Neural progenitor cell (in vitro differentiated cells): ENCODE data around the gene PHETA1. TPM values are rescaled to one million over a fixed set of nuclear protein-coding genes. Genes with fewer than 3 reads are reported as not detected.
A peak's percentile ranks its signal among the peaks of the same experiment; 100 is the strongest.
"Not testable (repeated sequence)": the region's sequence is repeated elsewhere in the genome, so short reads cannot be mapped to it uniquely, and the experiment has no call there.

Experiments
- DNase-seq: peaks from one replicate; pipeline ENCODE4 v3.0.0-alpha.2; 2016; ENCODE audit warnings: low spot score
- H2AFZ ChIP-seq: fragments of 200-600 bp; sonication (generic); replicated peaks from 2 replicates; pipeline ENCODE4 v1.6.1; 2016; ENCODE audit warnings: antibody characterized with exemption
- H3F3A ChIP-seq: fragments of 200-600 bp; sonication (generic); 2 replicates; pipeline ENCODE4 v1.6.1; 2016; ENCODE audit warnings: antibody characterized with exemption, low read depth
- H3K27ac ChIP-seq: fragments of 200-600 bp; sonication (generic); 2 replicates; pipeline ENCODE4 v1.5.1; 2016; ENCODE audit warnings: mild to moderate bottlenecking
- H3K27me3 ChIP-seq: fragments of 200-600 bp; sonication (generic); 2 replicates; pipeline ENCODE4 v1.6.1; 2016; ENCODE audit warnings: mild to moderate bottlenecking, moderate library complexity
- H3K36me3 ChIP-seq: fragments of 200-600 bp; sonication (generic); 2 replicates; pipeline ENCODE4 v1.5.1; 2016
- H3K4me1 ChIP-seq: fragments of 200-600 bp; sonication (generic); 2 replicates; pipeline ENCODE4 v1.6.1; 2016; ENCODE audit warnings: mixed run types
- H3K4me2 ChIP-seq: fragments of 200-600 bp; sonication (generic); 2 replicates; pipeline ENCODE4 v1.6.1; 2016
- H3K4me3 ChIP-seq: fragments of 200-600 bp; sonication (generic); 2 replicates; pipeline ENCODE4 v1.5.1; 2016
- H3K79me2 ChIP-seq: fragments of 200-600 bp; sonication (generic); 2 replicates; pipeline ENCODE4 v1.6.1; 2016; ENCODE audit warnings: low read depth
- H3K9ac ChIP-seq: fragments of 200-600 bp; sonication (generic); 2 replicates; pipeline ENCODE4 v1.6.1; 2016
- H3K9me3 ChIP-seq: fragments of 200-600 bp; sonication (generic); 2 replicates; pipeline ENCODE4 v1.5.1; 2016; ENCODE audit warnings: low read depth
- H4K20me1 ChIP-seq: fragments of 200-600 bp; sonication (generic); 2 replicates; pipeline ENCODE4 v1.6.1; 2016; ENCODE audit warnings: low read depth
- H3K27ac Mint-ChIP-seq: 3 replicates; pipeline ENCODE4 v1.8.0; 2021; ENCODE audit warnings: mixed read lengths
- H3K27me3 Mint-ChIP-seq: 2 replicates; pipeline ENCODE4 v1.8.0; 2022; ENCODE audit warnings: low read depth, mild to moderate bottlenecking, inconsistent platforms, moderate library complexity, mixed read lengths; ENCODE audit not compliant: insufficient read depth
- H3K36me3 Mint-ChIP-seq: 3 replicates; pipeline ENCODE4 v1.8.0; 2021; ENCODE audit warnings: mixed read lengths
- H3K4me1 Mint-ChIP-seq: 3 replicates; pipeline ENCODE4 v1.8.0; 2021; ENCODE audit warnings: mixed read lengths
- H3K4me3 Mint-ChIP-seq: 3 replicates; pipeline ENCODE4 v1.8.0; 2021; ENCODE audit warnings: mild to moderate bottlenecking, moderate library complexity, mixed read lengths
- H3K9me3 Mint-ChIP-seq: 3 replicates; pipeline ENCODE4 v1.8.0; 2020; ENCODE audit warnings: mixed read lengths
- EZH2 ChIP-seq: fragments of 200-600 bp; sonication (generic); IDR thresholded peaks from 2 replicates; pipeline ENCODE4 v1.6.1; 2017; ENCODE audit warnings: antibody characterized with exemption, mild to moderate bottlenecking, moderate library complexity
- EZH2phosphoT487 ChIP-seq: fragments of 200-600 bp; sonication (generic); IDR thresholded peaks from 2 replicates; pipeline ENCODE4 v1.6.1; 2017; ENCODE audit warnings: antibody characterized with exemption
- total RNA-seq: library from RNA; depleted of rRNA; stranded (reverse); fragments of >200 nt; gene quantifications from 2 replicates; pipeline ENCODE4 v1.2.3, GENCODE V29; 2015; ENCODE audit warnings: low replicate concordance
- TF ChIP-seq, protein P1 (sequence below): fragments of 200-600 bp; sonication (generic); IDR thresholded peaks from 2 replicates; pipeline ENCODE4 v1.5.1; 2017; ENCODE audit warnings: antibody characterized with exemption, mild to moderate bottlenecking

The PHETA1 gene
- total RNA-seq, 1 donor from 2014 or later = 1.5 TPM

DNA sequence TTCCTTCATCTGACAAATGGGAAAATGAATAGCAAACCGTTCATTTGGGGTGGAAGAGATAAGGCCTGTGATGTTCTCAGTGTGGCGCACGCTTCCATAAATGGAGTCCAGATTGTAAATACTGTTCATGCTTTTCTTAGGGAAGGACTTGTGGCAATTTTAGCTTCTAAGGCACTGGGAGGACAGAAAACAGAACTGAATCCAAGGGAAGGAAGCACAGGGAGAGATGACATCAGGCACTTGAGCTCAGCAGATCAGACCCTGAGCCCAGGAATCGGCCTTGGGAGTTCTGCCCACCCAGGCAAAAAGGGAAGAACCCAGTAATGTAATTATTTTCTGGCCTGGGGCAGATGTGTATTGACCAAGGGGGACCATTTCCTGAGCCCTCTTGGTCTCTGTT, 29.6 kb upstream of the PHETA1 start:
- Histone ChIP-seq H2AFZ (no peak overlapping the region), H3K4me1 (no peaks in the 10 kb centered on the region), H3K9ac (no peak overlapping the region), H3K27ac (no peak overlapping the region), H4K20me1 (no peaks in the 10 kb centered on the region), H3K36me3 (no peaks in the 10 kb centered on the region), H3K79me2 (no peaks in the 10 kb centered on the region), H3K27me3 (peaks cover 6% of the 10 kb centered on the region), H3K4me3 (no peak overlapping the region), H3K9me3 (no peaks in the 10 kb centered on the region), H3F3A (peaks cover 19% of the 10 kb centered on the region), H3K4me2 (no peak overlapping the region)
- DNase-seq = no peak
- Mint-ChIP-seq H3K27ac (no peak overlapping the region), H3K36me3 (no peaks in the 10 kb centered on the region), H3K4me1 (peaks cover 9% of the 10 kb centered on the region), H3K4me3 (no peak overlapping the region), H3K9me3 (peaks cover 2% of the 10 kb centered on the region), H3K27me3 (peaks cover 15% of the 10 kb centered on the region)
- TF ChIP-seq EZH2phosphoT487 = no peak
- TF ChIP-seq, protein P1, sequence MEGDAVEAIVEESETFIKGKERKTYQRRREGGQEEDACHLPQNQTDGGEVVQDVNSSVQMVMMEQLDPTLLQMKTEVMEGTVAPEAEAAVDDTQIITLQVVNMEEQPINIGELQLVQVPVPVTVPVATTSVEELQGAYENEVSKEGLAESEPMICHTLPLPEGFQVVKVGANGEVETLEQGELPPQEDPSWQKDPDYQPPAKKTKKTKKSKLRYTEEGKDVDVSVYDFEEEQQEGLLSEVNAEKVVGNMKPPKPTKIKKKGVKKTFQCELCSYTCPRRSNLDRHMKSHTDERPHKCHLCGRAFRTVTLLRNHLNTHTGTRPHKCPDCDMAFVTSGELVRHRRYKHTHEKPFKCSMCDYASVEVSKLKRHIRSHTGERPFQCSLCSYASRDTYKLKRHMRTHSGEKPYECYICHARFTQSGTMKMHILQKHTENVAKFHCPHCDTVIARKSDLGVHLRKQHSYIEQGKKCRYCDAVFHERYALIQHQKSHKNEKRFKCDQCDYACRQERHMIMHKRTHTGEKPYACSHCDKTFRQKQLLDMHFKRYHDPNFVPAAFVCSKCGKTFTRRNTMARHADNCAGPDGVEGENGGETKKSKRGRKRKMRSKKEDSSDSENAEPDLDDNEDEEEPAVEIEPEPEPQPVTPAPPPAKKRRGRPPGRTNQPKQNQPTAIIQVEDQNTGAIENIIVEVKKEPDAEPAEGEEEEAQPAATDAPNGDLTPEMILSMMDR = no peak
- no peak for TF ChIP-seq EZH2

DNA sequence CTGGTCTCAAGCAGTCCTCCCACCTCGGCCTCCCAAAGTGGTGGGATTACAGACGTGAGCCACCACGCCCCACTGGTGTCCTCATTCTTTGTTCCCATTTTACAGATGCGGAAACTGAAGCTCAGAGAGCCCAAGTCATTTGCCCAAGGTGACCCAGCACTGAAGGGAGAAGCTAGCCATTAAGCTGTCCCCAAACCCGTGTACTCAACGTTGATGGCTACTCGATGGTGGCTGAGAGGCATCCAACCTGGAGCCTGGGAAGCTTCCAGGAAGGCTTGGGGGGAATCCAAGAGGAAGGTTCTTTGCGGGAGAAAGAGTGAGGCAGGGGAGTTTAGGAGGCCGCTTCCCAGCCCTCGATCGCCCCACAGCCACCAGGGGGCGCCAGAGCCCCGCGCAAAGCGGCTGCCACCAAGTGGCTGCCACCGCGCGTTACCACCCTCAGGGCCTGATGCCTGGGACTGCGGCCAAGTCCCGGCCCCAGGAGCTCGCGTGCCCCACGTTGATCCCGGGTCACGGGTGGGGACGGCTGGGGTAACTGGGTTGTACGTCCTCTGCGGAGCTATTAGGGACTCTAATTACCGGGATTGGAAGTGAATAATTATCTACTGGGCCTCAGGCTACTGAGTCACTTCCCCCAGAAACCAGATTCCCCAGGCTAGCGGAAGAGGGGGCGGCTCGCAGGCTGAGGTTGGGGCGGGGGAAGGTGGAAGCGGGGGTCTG, 28.0 kb upstream of the PHETA1 start:
- no peaks in the 10 kb centered on the region for H4K20me1 ChIP-seq
- no peak overlapping the region for H3K4me3 Mint-ChIP-seq
- H3F3A ChIP-seq = peaks cover 2% of the 10 kb centered on the region
- H3K36me3 ChIP-seq = no peaks in the 10 kb centered on the region
- H3K9me3 ChIP-seq = no peaks in the 10 kb centered on the region
- H3K27me3 ChIP-seq = no peaks in the 10 kb centered on the region
- no peak overlapping the region for H3K4me3 ChIP-seq
- peaks cover 12% of the 10 kb centered on the region for H3K27me3 Mint-ChIP-seq
- no peaks in the 10 kb centered on the region for H3K36me3 Mint-ChIP-seq
- H3K27ac Mint-ChIP-seq = no peak overlapping the region
- no peak overlapping the region for H3K27ac ChIP-seq
- H2AFZ ChIP-seq = peak overlapping the region; percentile 76
- no peak overlapping the region for H3K4me2 ChIP-seq
- H3K79me2 ChIP-seq = no peaks in the 10 kb centered on the region
- no peak overlapping the region for H3K9ac ChIP-seq
- H3K4me1 Mint-ChIP-seq = peaks cover 2% of the 10 kb centered on the region
- H3K4me1 ChIP-seq = no peaks in the 10 kb centered on the region
- peak; percentile 91 for DNase-seq
- TF ChIP-seq, protein P1 = peak; percentile 99
- no peak for TF ChIP-seq EZH2phosphoT487
- H3K9me3 Mint-ChIP-seq = no peaks in the 10 kb centered on the region

DNA sequence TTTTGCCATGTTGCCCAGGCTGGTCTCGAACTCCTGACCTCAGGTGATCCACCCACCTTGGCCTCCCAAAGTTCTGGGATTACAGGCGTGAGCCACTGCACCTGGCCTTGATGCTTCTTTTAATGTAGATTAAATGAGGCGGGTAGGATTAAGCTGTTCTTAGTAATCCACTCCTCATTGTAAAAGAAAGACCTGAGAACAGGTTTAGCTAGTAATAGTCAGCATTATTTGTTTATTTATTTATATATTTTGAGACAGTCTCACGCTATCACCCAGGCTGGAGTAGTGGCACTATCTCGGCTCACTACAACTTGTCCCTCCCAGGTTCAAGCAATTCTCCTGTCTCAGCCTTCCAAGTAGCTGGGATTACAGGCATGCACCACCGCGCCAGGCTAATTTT, 27.4 kb upstream of the PHETA1 start:
- not testable (repeated sequence) for H3K27ac Mint-ChIP-seq, H3K9ac ChIP-seq, DNase-seq, H3K36me3 Mint-ChIP-seq, H3K4me3 ChIP-seq, H3K36me3 ChIP-seq, H3K4me1 ChIP-seq, H2AFZ ChIP-seq, H3K4me2 ChIP-seq, H3K4me1 Mint-ChIP-seq, H3K27ac ChIP-seq, H3K9me3 ChIP-seq, H3K27me3 ChIP-seq, H3F3A ChIP-seq, H3K4me3 Mint-ChIP-seq, H4K20me1 ChIP-seq, H3K9me3 Mint-ChIP-seq, H3K79me2 ChIP-seq
- peaks cover 10% of the 10 kb centered on the region for H3K27me3 Mint-ChIP-seq

DNA sequence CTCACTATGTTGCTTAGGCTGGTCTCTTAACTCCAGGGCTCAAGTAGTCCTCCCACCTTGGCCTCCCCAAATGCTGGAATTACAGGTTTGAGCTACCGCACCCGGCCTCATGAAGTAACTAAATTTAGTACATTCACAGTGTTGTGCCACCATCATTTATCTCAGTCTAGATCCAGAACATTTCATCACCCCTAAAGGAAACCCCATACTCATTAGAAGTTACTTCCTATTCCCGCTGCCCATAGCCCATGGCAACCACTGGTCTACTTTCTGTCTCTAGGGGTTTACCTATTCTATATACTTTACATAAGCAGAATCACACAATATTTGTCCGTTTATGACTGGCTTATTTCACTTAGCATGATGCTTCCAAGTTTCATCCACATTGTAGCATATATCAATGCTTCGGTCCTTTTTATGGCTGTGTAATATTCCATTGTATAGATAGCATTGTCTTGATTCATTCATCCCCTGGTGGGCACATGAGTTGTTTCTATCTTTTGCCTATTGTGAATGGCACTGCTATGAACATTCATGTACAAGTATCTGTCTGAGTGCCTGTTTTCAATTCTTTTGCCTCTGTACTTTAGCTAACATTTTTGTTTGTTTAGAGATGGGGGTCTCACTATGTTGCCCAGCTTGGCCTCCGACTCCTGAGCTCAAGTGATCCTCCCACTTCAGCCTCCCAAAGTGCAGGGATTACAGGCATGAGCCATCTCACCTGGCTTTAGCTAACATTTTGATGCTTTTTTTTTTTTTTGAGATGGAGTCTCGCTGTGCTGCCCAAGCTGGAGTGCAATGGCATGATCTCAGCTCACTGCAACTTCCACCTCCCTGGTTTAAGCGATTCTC, 26.7 kb upstream of the PHETA1 start:
- Histone ChIP-seq H3K79me2 (no peaks in the 10 kb centered on the region), H3F3A (no peaks in the 10 kb centered on the region), H3K36me3 (no peaks in the 10 kb centered on the region), H3K9me3 (no peaks in the 10 kb centered on the region), H3K9ac (no peak overlapping the region), H3K4me1 (no peaks in the 10 kb centered on the region), H2AFZ (no peak overlapping the region), H3K4me2 (no peak overlapping the region), H3K4me3 (no peak overlapping the region), H4K20me1 (no peaks in the 10 kb centered on the region), H3K27ac (no peak overlapping the region), H3K27me3 (no peaks in the 10 kb centered on the region)
- Mint-ChIP-seq H3K36me3 (no peaks in the 10 kb centered on the region), H3K4me3 (peak overlapping the region; percentile 2), H3K27me3 (peaks cover 7% of the 10 kb centered on the region), H3K27ac (no peak overlapping the region), H3K4me1 (peaks cover 2% of the 10 kb centered on the region), H3K9me3 (no peaks in the 10 kb centered on the region)
- TF ChIP-seq, protein P1 = no peak
- no peak for TF ChIP-seq EZH2phosphoT487
- TF ChIP-seq EZH2 = no peak
- no peak for DNase-seq
